ENCODE measurements around the gene ATRAID.

The ATRAID gene

DNA sequence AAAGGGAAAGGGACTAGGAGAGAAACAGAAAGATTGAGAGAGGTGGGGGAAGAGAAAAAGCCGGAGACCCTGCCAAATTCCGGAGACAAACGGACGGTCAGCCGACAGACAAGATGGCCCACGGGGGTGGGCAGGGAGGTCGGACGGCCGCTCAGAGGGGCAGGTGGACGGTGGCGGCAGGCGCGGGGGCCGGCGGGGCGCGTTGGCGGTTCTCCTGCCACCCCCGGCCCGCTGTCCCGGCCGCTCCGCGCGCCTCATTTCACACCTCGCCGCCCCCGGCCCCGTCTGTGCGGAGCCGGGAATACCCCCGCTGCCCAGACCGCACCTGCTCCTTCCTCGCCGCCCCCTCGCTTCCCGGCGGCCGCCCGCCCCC lies 50.1 kb downstream of the ATRAID start:
- Histone ChIP-seq H3K36me3 (ENCODE audit: control insufficient read depth, low read length) (no peaks in the 10 kb centered on the region), H3K27me3 (ENCODE audit: control insufficient read depth, low read length) (peaks cover 70% of the 10 kb centered on the region), H3F3A (ENCODE audit: control insufficient read depth, insufficient read depth) (no peaks in the 10 kb centered on the region), H3K27ac (ENCODE audit: low read depth, low read length) (no peak overlapping the region), H3K4me2 (ENCODE audit: low read length) (peak overlapping the region; percentile 89), H3K9me2 (replicated peaks; ENCODE audit: control insufficient read depth, low read length) (no peaks in the 10 kb centered on the region), H3K79me2 (ENCODE audit: control insufficient read depth, low read length) (no peaks in the 10 kb centered on the region), H3K9me3 (ENCODE audit: control insufficient read depth, insufficient read depth, low read length) (no peaks in the 10 kb centered on the region), H4K20me1 (ENCODE audit: control insufficient read depth, insufficient read depth, low read depth, low read length) (no peaks in the 10 kb centered on the region), H3K4me3 (ENCODE audit: low read length) (peak overlapping the region; percentile 78), H3K4me1 (ENCODE audit: control insufficient read depth, low read length) (peaks cover 33% of the 10 kb centered on the region)
- TF ChIP-seq, protein P1, sequence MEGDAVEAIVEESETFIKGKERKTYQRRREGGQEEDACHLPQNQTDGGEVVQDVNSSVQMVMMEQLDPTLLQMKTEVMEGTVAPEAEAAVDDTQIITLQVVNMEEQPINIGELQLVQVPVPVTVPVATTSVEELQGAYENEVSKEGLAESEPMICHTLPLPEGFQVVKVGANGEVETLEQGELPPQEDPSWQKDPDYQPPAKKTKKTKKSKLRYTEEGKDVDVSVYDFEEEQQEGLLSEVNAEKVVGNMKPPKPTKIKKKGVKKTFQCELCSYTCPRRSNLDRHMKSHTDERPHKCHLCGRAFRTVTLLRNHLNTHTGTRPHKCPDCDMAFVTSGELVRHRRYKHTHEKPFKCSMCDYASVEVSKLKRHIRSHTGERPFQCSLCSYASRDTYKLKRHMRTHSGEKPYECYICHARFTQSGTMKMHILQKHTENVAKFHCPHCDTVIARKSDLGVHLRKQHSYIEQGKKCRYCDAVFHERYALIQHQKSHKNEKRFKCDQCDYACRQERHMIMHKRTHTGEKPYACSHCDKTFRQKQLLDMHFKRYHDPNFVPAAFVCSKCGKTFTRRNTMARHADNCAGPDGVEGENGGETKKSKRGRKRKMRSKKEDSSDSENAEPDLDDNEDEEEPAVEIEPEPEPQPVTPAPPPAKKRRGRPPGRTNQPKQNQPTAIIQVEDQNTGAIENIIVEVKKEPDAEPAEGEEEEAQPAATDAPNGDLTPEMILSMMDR (IDR thresholded peaks at IDR 0.05; ENCODE audit: low read depth, low read length, poor library complexity, severe bottlenecking) = no peak

DNA sequence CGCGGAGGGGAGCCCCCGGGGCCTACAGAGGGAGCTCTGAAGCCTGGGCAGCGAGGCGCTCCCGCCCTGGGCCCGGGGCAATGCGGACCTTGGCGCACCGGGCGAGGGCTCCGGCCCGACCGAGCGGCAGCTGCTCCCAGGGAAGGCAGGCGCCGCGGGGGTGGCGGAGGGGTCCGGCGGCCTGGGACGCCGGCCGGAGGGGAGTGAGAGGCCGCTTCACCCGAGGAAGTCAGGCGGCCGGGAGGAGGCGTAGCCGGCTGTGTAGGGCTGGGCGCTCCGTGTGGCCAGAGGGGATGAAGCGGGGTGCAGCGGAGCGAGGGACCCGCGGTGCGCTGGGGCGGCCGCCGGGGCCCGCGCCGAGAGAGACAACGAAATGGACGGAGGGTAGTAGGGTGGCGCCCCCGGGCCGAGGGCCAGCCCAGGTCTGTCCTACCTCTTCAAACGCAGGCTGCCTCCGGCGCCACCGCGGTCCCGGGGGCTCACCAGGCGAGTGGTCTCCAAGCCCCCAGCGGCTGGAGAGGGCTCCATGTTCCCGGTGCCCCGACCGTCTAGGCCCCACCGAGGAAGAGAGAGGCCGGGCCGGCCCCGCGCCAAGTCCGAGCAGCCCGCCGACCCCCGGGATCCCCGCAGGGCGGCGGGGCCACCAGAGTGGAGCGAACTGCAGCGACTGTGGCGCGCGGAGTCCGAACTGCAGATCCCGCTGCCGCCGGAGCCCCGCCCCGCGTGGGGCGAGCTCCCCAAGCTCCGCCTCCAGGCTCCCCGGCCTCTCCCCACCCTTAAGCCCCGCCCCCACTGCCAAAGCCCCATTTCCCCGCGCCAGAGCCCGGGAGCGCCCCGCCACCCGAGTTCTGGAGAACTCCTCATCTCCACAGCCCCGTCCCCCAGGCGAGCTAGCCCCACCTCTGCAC lies 50.8 kb downstream of the ATRAID start, which contains the start of gene SLC30A3:
SLC30A3 (minus strand) TSS at position 669 of the 908 bp plus-strand sequence; CDS start at position 528, 141 bp downstream.
- peaks cover 33% of the 10 kb centered on the region for H3K4me1 ChIP-seq (ENCODE audit: control insufficient read depth, low read length)
- H3F3A ChIP-seq (ENCODE audit: control insufficient read depth, insufficient read depth) = no peaks in the 10 kb centered on the region
- H4K20me1 ChIP-seq (ENCODE audit: control insufficient read depth, insufficient read depth, low read depth, low read length) = no peaks in the 10 kb centered on the region
- no peak within 1 kb of the TSS for H3K27ac ChIP-seq (ENCODE audit: low read depth, low read length)
- H3K9me3 ChIP-seq (ENCODE audit: control insufficient read depth, insufficient read depth, low read length) = no peaks in the 10 kb centered on the region
- peaks cover 70% of the 10 kb centered on the region for H3K27me3 ChIP-seq (ENCODE audit: control insufficient read depth, low read length)
- peak within 1 kb of the TSS; percentile 78 for H3K4me3 ChIP-seq (ENCODE audit: low read length)
- H3K79me2 ChIP-seq (ENCODE audit: control insufficient read depth, low read length) = no peaks in the 10 kb centered on the region
- peak; percentile 93; the same call in 1 of the 2 replicates for TF ChIP-seq EZH2phosphoT487 (IDR thresholded peaks at IDR 0.05; ENCODE audit: borderline replicate concordance, low read length)
- TF ChIP-seq, protein P1 (IDR thresholded peaks at IDR 0.05; ENCODE audit: low read depth, low read length, poor library complexity, severe bottlenecking) = no peak
- H3K36me3 ChIP-seq (ENCODE audit: control insufficient read depth, low read length) = no peaks in the 10 kb centered on the region
- H3K9me2 ChIP-seq (replicated peaks; ENCODE audit: control insufficient read depth, low read length) = no peaks in the 10 kb centered on the region
- peak within 1 kb of the TSS; percentile 89 for H3K4me2 ChIP-seq (ENCODE audit: low read length)

DNA sequence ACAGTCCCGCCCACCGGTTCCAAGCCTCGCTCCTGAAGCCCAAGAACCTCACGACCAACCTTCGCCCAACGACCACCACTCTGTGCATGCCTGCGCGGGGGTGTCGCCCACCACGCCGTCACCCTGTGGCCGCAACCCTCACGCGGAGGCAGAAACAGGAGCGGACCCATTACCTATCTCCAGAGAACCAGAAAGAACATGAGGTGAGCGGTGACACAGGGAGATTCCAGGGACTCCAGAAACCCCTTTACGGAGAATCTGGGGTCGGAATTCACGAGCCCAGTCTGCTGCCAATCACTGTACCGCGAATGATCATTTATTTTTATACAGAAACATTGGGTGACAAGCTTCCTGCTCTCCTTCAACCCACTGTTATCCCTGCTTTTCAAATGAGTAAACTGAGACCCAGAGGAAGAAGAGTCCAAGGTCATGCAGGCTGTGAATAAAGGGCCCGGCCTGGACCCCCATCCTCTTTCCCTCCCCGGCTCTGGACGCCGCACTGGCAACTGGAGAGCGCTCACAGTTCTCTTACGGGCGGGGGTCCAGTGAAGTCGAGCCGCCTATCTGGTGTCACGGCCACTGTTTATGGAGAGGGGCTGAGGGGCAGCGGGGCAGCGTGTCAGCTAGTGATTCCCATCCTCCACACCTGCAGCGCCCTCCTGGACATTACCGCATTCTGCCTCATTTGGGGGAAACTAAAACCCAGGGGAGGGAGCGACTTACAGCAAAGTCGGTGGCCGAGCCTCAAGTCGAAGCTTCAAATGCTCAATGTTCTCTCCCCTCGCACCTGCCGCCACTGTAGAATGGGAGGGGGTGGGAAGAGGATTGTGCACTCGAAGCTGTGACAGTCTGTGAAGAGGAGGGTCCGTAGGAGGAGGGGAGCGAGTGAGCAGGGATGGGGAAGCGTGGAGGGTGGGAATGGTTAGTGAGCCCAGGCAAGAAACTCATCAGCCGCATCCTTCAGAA lies 51.7 kb downstream of the ATRAID start:
- Histone ChIP-seq H3K4me3 (ENCODE audit: low read length) (peak overlapping the region; percentile 78), H3K27me3 (ENCODE audit: control insufficient read depth, low read length) (peaks cover 73% of the 10 kb centered on the region)

More for the DNA sequence above, 51.7 kb downstream of the ATRAID start:
- no peak overlapping the region for H3K27ac ChIP-seq (ENCODE audit: low read depth, low read length)
- no peaks in the 10 kb centered on the region for H3K9me3 ChIP-seq (ENCODE audit: control insufficient read depth, insufficient read depth, low read length)
- no peaks in the 10 kb centered on the region for H3K36me3 ChIP-seq (ENCODE audit: control insufficient read depth, low read length)
- H3K4me2 ChIP-seq (ENCODE audit: low read length) = peak overlapping the region; percentile 89
- TF ChIP-seq, protein P1 (IDR thresholded peaks at IDR 0.05; ENCODE audit: low read depth, low read length, poor library complexity, severe bottlenecking) = no peak
- peak; percentile 99 for TF ChIP-seq EZH2phosphoT487 (IDR thresholded peaks at IDR 0.05; ENCODE audit: borderline replicate concordance, low read length)
- H3K4me1 ChIP-seq (ENCODE audit: control insufficient read depth, low read length) = peaks cover 33% of the 10 kb centered on the region
- H3K79me2 ChIP-seq (ENCODE audit: control insufficient read depth, low read length) = no peaks in the 10 kb centered on the region
- no peaks in the 10 kb centered on the region for H4K20me1 ChIP-seq (ENCODE audit: control insufficient read depth, insufficient read depth, low read depth, low read length)
- H3K9me2 ChIP-seq (replicated peaks; ENCODE audit: control insufficient read depth, low read length) = no peaks in the 10 kb centered on the region
- H3F3A ChIP-seq (ENCODE audit: control insufficient read depth, insufficient read depth) = no peaks in the 10 kb centered on the region

Data from DOHH2 (cell line).